SK-N-SH treated with all-trans-retinoic acid at 6 μM for 48 hours (cell line): ENCODE data around the gene PKM.

Source experiments
- CREB5 ChIP-seq: fragments of 250-450 bp; sonication (Bioruptor Pico); IDR thresholded peaks from 2 replicates; pipeline ENCODE4 v1.5.1; 2020; ENCODE audit warnings: low read depth, mild to moderate bottlenecking, moderate library complexity
- CSDC2 ChIP-seq: fragments of 250-450 bp; sonication (Bioruptor Pico); IDR thresholded peaks from 2 replicates; pipeline ENCODE4 v1.5.0; 2020; ENCODE audit warnings: mild to moderate bottlenecking, moderate library complexity
- ESRRG ChIP-seq: fragments of 250-450 bp; sonication (Bioruptor Pico); IDR thresholded peaks from 2 replicates; pipeline ENCODE4 v1.6.1; 2021; ENCODE audit warnings: mild to moderate bottlenecking
- PATZ1 ChIP-seq: fragments of 250-450 bp; sonication (Bioruptor Pico); IDR thresholded peaks from 2 replicates; pipeline ENCODE4 v1.8.0; 2020; ENCODE audit warnings: mild to moderate bottlenecking, moderate library complexity, borderline replicate concordance
- RARB ChIP-seq: fragments of 250-450 bp; sonication (Bioruptor Pico); IDR thresholded peaks from 2 replicates; pipeline ENCODE4 v1.8.0; 2021; ENCODE audit warnings: mild to moderate bottlenecking, moderate library complexity
- TOX ChIP-seq: fragments of 250-450 bp; sonication (Bioruptor Pico); IDR thresholded peaks from 2 replicates; pipeline ENCODE4 v1.8.0; 2021; ENCODE audit warnings: mild to moderate bottlenecking, moderate library complexity, borderline replicate concordance
- ZFP3 ChIP-seq: fragments of 250-450 bp; sonication (Bioruptor Pico); IDR thresholded peaks from 2 replicates; pipeline ENCODE4 v1.5.0; 2020; ENCODE audit warnings: mild to moderate bottlenecking, moderate library complexity
- ZNF8 ChIP-seq: fragments of 450-650 bp; formaldehyde crosslinking; IDR thresholded peaks from 2 replicates; pipeline ENCODE4 v1.5.0; 2020; ENCODE audit warnings: mild to moderate bottlenecking, moderate library complexity

- TF ChIP-seq ZFP3 (CRISPR knock-in tag) = no peak
- no peak for TF ChIP-seq PATZ1 (CRISPR knock-in tag)
- no peak for TF ChIP-seq RARB (CRISPR knock-in tag)
- no peak for TF ChIP-seq CSDC2 (CRISPR knock-in tag)
- no peak for TF ChIP-seq ZNF8 (CRISPR knock-in tag)
- no peak for TF ChIP-seq CREB5 (CRISPR knock-in tag)
- TF ChIP-seq TOX (CRISPR knock-in tag) = no peak
- TF ChIP-seq ESRRG = no peak
Observed at GRCh38 chr15:72174551-72175165, 56.3 kb downstream of the PKM start.
